AG10803 (cell line): Measurements from ENCODE around the gene ADAM30.
A peak's percentile ranks its signal among the peaks of the same experiment; 100 is the strongest.
"Not testable (repeated sequence)": the region's sequence is repeated elsewhere in the genome, so short reads cannot be mapped to it uniquely, and the experiment has no call there.

Experiments
- DNase-seq: peaks from one replicate; pipeline ENCODE4 v3.0.0; 2010; ENCODE audit warnings: low read depth
- H3K4me3 ChIP-seq: 2 replicates; pipeline ENCODE4 v1.5.1; 2011; ENCODE audit warnings: mild to moderate bottlenecking, low read length, control low read depth
- CTCF ChIP-seq: conservative IDR thresholded peaks from 2 replicates; pipeline ENCODE4 v1.5.1; 2011; ENCODE audit warnings: mild to moderate bottlenecking, low read length, control low read depth, inconsistent platforms

Gene ADAM30

GRCh38 chr1:119866451-119866850 lies 29.9 kb downstream of the ADAM30 start:
- no peak for DNase-seq
- TF ChIP-seq CTCF: no peak
- no peak overlapping the region for H3K4me3 ChIP-seq

GRCh38 chr1:119865627-119866026 lies 30.7 kb downstream of the ADAM30 start:
- H3K4me3 ChIP-seq: no peak overlapping the region
- peak; percentile 92 for DNase-seq
- TF ChIP-seq CTCF: no peak

GRCh38 chr1:119862276-119862675 lies 34.0 kb downstream of the ADAM30 start:
- DNase-seq: peak; percentile 52
- no peak for TF ChIP-seq CTCF
- H3K4me3 ChIP-seq: no peak overlapping the region

- H3K4me3 ChIP-seq: no peak overlapping the region
- TF ChIP-seq CTCF: no peak
- DNase-seq: no peak
Measured at GRCh38 chr1:119861547-119861946, 34.8 kb downstream of the ADAM30 start.

GRCh38 chr1:119859647-119860046 lies 36.7 kb downstream of the ADAM30 start:
- TF ChIP-seq CTCF: no peak
- H3K4me3 ChIP-seq: no peak overlapping the region
- DNase-seq: peak; percentile 59

GRCh38 chr1:119858556-119859214 lies 37.6 kb downstream of the ADAM30 start:
- not testable (repeated sequence) for H3K4me3 ChIP-seq, DNase-seq

- no peak overlapping the region for H3K4me3 ChIP-seq
- DNase-seq: no peak
- no peak for TF ChIP-seq CTCF
Measured at GRCh38 chr1:119858126-119858525, 38.2 kb downstream of the ADAM30 start.

- no peak for TF ChIP-seq CTCF
- DNase-seq: no peak
- H3K4me3 ChIP-seq: no peak overlapping the region
Measured at GRCh38 chr1:119853155-119853554, 43.2 kb downstream of the ADAM30 start.
